Measurements from ENCODE around the gene SIM2.

SIM2 gene

GRCh38 chr21:36717976-36718375, 19.1 kb downstream of the SIM2 start:
- DNase-seq (ENCODE audit: low spot score in 2 of 2), result no peak
- no peak overlapping the region for H3K27ac Mint-ChIP-seq (ENCODE audit: low read depth)
- H3K36me3 Mint-ChIP-seq (ENCODE audit: insufficient read depth), result no peaks in the 10 kb centered on the region
- H3K9me3 Mint-ChIP-seq, result no peaks in the 10 kb centered on the region
- H3K4me1 Mint-ChIP-seq, result no peaks in the 10 kb centered on the region
- H3K27me3 Mint-ChIP-seq, result peaks cover 91% of the 10 kb centered on the region
- ATAC-seq (replicated peaks; ENCODE audit: extremely low read depth, poor library complexity, severe bottlenecking), result no peak
- no peak overlapping the region for H3K4me3 Mint-ChIP-seq

GRCh38 chr21:36718951-36719501, 20.1 kb downstream of the SIM2 start:
- peaks cover 90% of the 10 kb centered on the region for H3K27me3 Mint-ChIP-seq
- H3K4me3 Mint-ChIP-seq, result no peak overlapping the region

GRCh38 chr21:36719614-36720013, 20.7 kb downstream of the SIM2 start:
- Mint-ChIP-seq H3K36me3 (ENCODE audit: insufficient read depth) (no peaks in the 10 kb centered on the region), H3K27ac (ENCODE audit: low read depth) (no peak overlapping the region), H3K4me1 (no peaks in the 10 kb centered on the region), H3K9me3 (no peaks in the 10 kb centered on the region), H3K4me3 (no peak overlapping the region), H3K27me3 (peaks cover 89% of the 10 kb centered on the region)
- ATAC-seq (replicated peaks; ENCODE audit: extremely low read depth, poor library complexity, severe bottlenecking) (no peak), DNase-seq (ENCODE audit: low spot score in 2 of 2) (no peak)

More at GRCh38 chr21:36718951-36719501, 20.1 kb downstream of the SIM2 start:
- ATAC-seq (replicated peaks; ENCODE audit: extremely low read depth, poor library complexity, severe bottlenecking), result no peak
- H3K9me3 Mint-ChIP-seq, result no peaks in the 10 kb centered on the region
- H3K36me3 Mint-ChIP-seq (ENCODE audit: insufficient read depth), result no peaks in the 10 kb centered on the region
- no peaks in the 10 kb centered on the region for H3K4me1 Mint-ChIP-seq
- H3K27ac Mint-ChIP-seq (ENCODE audit: low read depth), result no peak overlapping the region
- no peak for DNase-seq (ENCODE audit: low spot score in 2 of 2)

- H3K36me3 Mint-ChIP-seq (ENCODE audit: insufficient read depth), result no peaks in the 10 kb centered on the region
- H3K4me3 Mint-ChIP-seq, result no peak overlapping the region
- H3K4me1 Mint-ChIP-seq, result no peaks in the 10 kb centered on the region
- H3K27ac Mint-ChIP-seq (ENCODE audit: low read depth), result no peak overlapping the region
- H3K9me3 Mint-ChIP-seq, result no peaks in the 10 kb centered on the region
- DNase-seq (ENCODE audit: low spot score in 2 of 2) (no peak), ATAC-seq (replicated peaks; ENCODE audit: extremely low read depth, poor library complexity, severe bottlenecking) (no peak)
- H3K27me3 Mint-ChIP-seq, result peaks cover 68% of the 10 kb centered on the region
Measured at GRCh38 chr21:36721817-36722216, 22.9 kb downstream of the SIM2 start.

GRCh38 chr21:36722370-36723368, 23.8 kb downstream of the SIM2 start:
- H3K27ac Mint-ChIP-seq (ENCODE audit: low read depth), result no peak overlapping the region
- H3K4me3 Mint-ChIP-seq, result no peak overlapping the region
- no peak for ATAC-seq (replicated peaks; ENCODE audit: extremely low read depth, poor library complexity, severe bottlenecking)
- H3K9me3 Mint-ChIP-seq, result no peaks in the 10 kb centered on the region
- peaks cover 68% of the 10 kb centered on the region for H3K27me3 Mint-ChIP-seq
- no peaks in the 10 kb centered on the region for H3K4me1 Mint-ChIP-seq
- H3K36me3 Mint-ChIP-seq (ENCODE audit: insufficient read depth), result no peaks in the 10 kb centered on the region
- DNase-seq (ENCODE audit: low spot score in 2 of 2), result no peak

GRCh38 chr21:36723371-36723881, 24.5 kb downstream of the SIM2 start:
- H3K9me3 Mint-ChIP-seq, result no peaks in the 10 kb centered on the region

GRCh38 chr21:36724660-36725059, 25.7 kb downstream of the SIM2 start:
- H3K27me3 Mint-ChIP-seq, result peaks cover 60% of the 10 kb centered on the region

More at GRCh38 chr21:36723371-36723881, 24.5 kb downstream of the SIM2 start:
- no peak for DNase-seq (ENCODE audit: low spot score in 2 of 2)
- no peak for ATAC-seq (replicated peaks; ENCODE audit: extremely low read depth, poor library complexity, severe bottlenecking)
- H3K27ac Mint-ChIP-seq (ENCODE audit: low read depth), result no peak overlapping the region
- H3K4me3 Mint-ChIP-seq, result no peak overlapping the region
- no peaks in the 10 kb centered on the region for H3K36me3 Mint-ChIP-seq (ENCODE audit: insufficient read depth)
- peaks cover 68% of the 10 kb centered on the region for H3K27me3 Mint-ChIP-seq
- no peaks in the 10 kb centered on the region for H3K4me1 Mint-ChIP-seq

GRCh38 chr21:36725793-36726386, 27.0 kb downstream of the SIM2 start:
- DNase-seq (ENCODE audit: low spot score in 2 of 2) (no peak), ATAC-seq (replicated peaks; ENCODE audit: extremely low read depth, poor library complexity, severe bottlenecking) (no peak)
- H3K36me3 Mint-ChIP-seq (ENCODE audit: insufficient read depth), result no peaks in the 10 kb centered on the region
- H3K27me3 Mint-ChIP-seq, result peaks cover 59% of the 10 kb centered on the region
- H3K9me3 Mint-ChIP-seq, result no peaks in the 10 kb centered on the region
- H3K4me1 Mint-ChIP-seq, result no peaks in the 10 kb centered on the region
- no peak overlapping the region for H3K27ac Mint-ChIP-seq (ENCODE audit: low read depth)
- no peak overlapping the region for H3K4me3 Mint-ChIP-seq

More at GRCh38 chr21:36724660-36725059, 25.7 kb downstream of the SIM2 start:
- Mint-ChIP-seq H3K36me3 (ENCODE audit: insufficient read depth) (no peaks in the 10 kb centered on the region), H3K4me1 (no peaks in the 10 kb centered on the region), H3K9me3 (no peaks in the 10 kb centered on the region), H3K27ac (ENCODE audit: low read depth) (no peak overlapping the region), H3K4me3 (no peak overlapping the region)
- no peak for ATAC-seq (replicated peaks; ENCODE audit: extremely low read depth, poor library complexity, severe bottlenecking)
- no peak for DNase-seq (ENCODE audit: low spot score in 2 of 2)

GRCh38 chr21:36727866-36728265, 29.0 kb downstream of the SIM2 start:
- no peaks in the 10 kb centered on the region for H3K9me3 Mint-ChIP-seq
- no peaks in the 10 kb centered on the region for H3K36me3 Mint-ChIP-seq (ENCODE audit: insufficient read depth)
- peaks cover 52% of the 10 kb centered on the region for H3K27me3 Mint-ChIP-seq
- no peak overlapping the region for H3K4me3 Mint-ChIP-seq
- no peak for ATAC-seq (replicated peaks; ENCODE audit: extremely low read depth, poor library complexity, severe bottlenecking)
- H3K4me1 Mint-ChIP-seq, result no peaks in the 10 kb centered on the region
- no peak overlapping the region for H3K27ac Mint-ChIP-seq (ENCODE audit: low read depth)
- no peak for DNase-seq (ENCODE audit: low spot score in 2 of 2)

- H3K36me3 Mint-ChIP-seq (ENCODE audit: insufficient read depth), result no peaks in the 10 kb centered on the region
- DNase-seq (ENCODE audit: low spot score in 2 of 2) (no peak), ATAC-seq (replicated peaks; ENCODE audit: extremely low read depth, poor library complexity, severe bottlenecking) (no peak)
- H3K27ac Mint-ChIP-seq (ENCODE audit: low read depth), result no peak overlapping the region
- no peaks in the 10 kb centered on the region for H3K9me3 Mint-ChIP-seq
- no peaks in the 10 kb centered on the region for H3K4me1 Mint-ChIP-seq
- no peak overlapping the region for H3K4me3 Mint-ChIP-seq
- peaks cover 48% of the 10 kb centered on the region for H3K27me3 Mint-ChIP-seq
Measured at GRCh38 chr21:36728371-36729111, 29.6 kb downstream of the SIM2 start.

GRCh38 chr21:36729310-36729970, 30.5 kb downstream of the SIM2 start:
- ATAC-seq (replicated peaks; ENCODE audit: extremely low read depth, poor library complexity, severe bottlenecking), result no peak
- H3K27ac Mint-ChIP-seq (ENCODE audit: low read depth), result no peak overlapping the region
- no peak overlapping the region for H3K4me3 Mint-ChIP-seq
- peaks cover 44% of the 10 kb centered on the region for H3K27me3 Mint-ChIP-seq
- H3K36me3 Mint-ChIP-seq (ENCODE audit: insufficient read depth), result no peaks in the 10 kb centered on the region
- DNase-seq (ENCODE audit: low spot score in 2 of 2), result no peak
- H3K9me3 Mint-ChIP-seq, result no peaks in the 10 kb centered on the region
- H3K4me1 Mint-ChIP-seq, result no peaks in the 10 kb centered on the region

Data from central memory CD8-positive, alpha-beta T cell (primary cell).